Measurements from ENCODE around the gene SYNPO2L.

DNA sequence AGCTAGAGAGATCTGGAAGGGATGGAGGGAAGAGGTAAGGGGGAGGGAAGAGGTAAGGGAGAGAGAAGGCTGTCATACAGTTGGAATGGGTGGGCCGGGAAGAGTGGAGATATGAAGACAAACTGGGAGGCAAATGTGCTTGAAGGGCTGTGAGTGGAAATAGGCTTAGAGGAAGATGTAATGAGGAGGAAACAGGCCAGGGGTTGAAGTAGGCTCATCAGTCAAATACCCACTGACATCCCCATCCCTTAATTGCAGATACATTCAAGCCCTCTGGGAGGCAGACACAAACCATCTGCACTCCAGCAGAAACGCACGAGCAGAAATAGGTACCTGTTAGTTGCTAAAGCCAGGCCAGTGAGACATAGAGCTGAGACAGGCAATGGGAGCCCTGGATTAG is 2.1 kb downstream of the SYNPO2L start:
- TF ChIP-seq, protein P1, sequence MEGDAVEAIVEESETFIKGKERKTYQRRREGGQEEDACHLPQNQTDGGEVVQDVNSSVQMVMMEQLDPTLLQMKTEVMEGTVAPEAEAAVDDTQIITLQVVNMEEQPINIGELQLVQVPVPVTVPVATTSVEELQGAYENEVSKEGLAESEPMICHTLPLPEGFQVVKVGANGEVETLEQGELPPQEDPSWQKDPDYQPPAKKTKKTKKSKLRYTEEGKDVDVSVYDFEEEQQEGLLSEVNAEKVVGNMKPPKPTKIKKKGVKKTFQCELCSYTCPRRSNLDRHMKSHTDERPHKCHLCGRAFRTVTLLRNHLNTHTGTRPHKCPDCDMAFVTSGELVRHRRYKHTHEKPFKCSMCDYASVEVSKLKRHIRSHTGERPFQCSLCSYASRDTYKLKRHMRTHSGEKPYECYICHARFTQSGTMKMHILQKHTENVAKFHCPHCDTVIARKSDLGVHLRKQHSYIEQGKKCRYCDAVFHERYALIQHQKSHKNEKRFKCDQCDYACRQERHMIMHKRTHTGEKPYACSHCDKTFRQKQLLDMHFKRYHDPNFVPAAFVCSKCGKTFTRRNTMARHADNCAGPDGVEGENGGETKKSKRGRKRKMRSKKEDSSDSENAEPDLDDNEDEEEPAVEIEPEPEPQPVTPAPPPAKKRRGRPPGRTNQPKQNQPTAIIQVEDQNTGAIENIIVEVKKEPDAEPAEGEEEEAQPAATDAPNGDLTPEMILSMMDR (IDR thresholded peaks at IDR 0.05): no peak
- no peak for TF ChIP-seq POLR2A (IDR thresholded peaks at IDR 0.05)
